ENCODE results near the gene PTH2R. TPM values are rescaled to one million over a fixed set of nuclear protein-coding genes. Genes with fewer than 3 reads are reported as not detected.

Gene PTH2R
- total RNA-seq, 1 experiment from 2014 or later, result 0.12 TPM

DNA sequence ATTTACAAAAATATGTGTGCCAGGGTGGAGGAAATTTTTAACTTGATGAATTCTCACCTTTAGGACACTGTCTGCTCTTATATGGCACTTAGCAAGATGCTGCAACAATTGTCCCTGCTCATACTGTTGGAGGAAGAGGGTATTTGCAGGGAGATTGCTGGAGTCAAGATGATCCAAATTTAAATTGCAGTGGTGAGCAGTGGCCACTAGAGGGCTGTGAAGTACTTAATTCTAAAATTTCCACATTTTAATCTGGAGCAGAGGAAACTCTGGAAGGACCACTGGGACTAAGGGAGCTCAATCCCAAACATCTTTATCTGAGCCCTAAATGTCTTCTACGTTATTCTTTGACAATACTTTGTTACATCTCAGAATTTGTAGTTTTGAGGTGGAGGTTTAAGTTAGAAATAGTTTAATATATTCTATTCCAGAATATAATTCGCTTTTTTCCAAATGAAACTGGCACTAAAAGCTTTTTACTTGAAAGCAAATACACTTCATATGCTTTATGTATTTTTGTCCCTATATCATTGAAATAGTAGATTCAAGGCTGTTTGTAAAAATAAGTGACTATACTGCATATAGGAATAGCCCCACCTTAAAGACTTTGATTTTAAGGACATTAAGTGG, 33.0 kb upstream of the PTH2R start:
- ChIA-PET RAD21 (ENCODE audit: low non-redundant PET in 1 of 2, low total read pairs in 2 of 2, uncharacterized antibody in 2 of 2, unreplicated experiment in 2 of 2) (interaction anchor here in 1 of 2 experiments (1.0 kb wide), 1 partner anchor 22 kb away, joined by 3 read pairs; no protein-coding TSS in a partner anchor), POLR2A (no interaction called here), CTCF (interaction anchor here (0.8 to 1.7 kb wide), 6 partner anchors 9 to 958 kb away, joined by 3 to 7 read pairs (median 4); no protein-coding TSS in a partner anchor)
- H3K27ac ChIP-seq (ENCODE audit: low read depth, low read length), result no peak overlapping the region
- H3K4me2 ChIP-seq (ENCODE audit: low read length), result no peak overlapping the region
- no peak overlapping the region for H3K9ac ChIP-seq (ENCODE audit: low read length)
- no peaks in the 10 kb centered on the region for H3K36me3 ChIP-seq (ENCODE audit: control insufficient read depth in 1 of 2, insufficient read depth in 2 of 2, low read length in 2 of 2)
- DNase-seq (ENCODE audit: low read depth, low spot score) (peak; percentile 37), ATAC-seq (peak; percentile 87)
- no peak overlapping the region for H3K4me3 ChIP-seq (replicated peaks in 1 of 2; ENCODE audit: low read depth in 1 of 2, low read length in 2 of 2)
- H3K4me1 ChIP-seq (ENCODE audit: control insufficient read depth in 1 of 2, insufficient read depth in 2 of 2, low read length in 2 of 2), result no peaks in the 10 kb centered on the region
- intact Hi-C loops (cut with micrococcal nuclease), result no loop called here
- H3K9me3 ChIP-seq (ENCODE audit: control insufficient read depth in 1 of 2, insufficient read depth in 1 of 2, low read depth in 1 of 2, low read length in 2 of 2), result no peaks in the 10 kb centered on the region
- H3K9me2 ChIP-seq (ENCODE audit: insufficient read depth), result no peaks in the 10 kb centered on the region
- no TSS peak for BruUV-seq (replicated peaks)
- TF ChIP-seq TCF7L2 (IDR thresholded peaks at IDR 0.05; ENCODE audit: borderline replicate concordance, extremely low read depth, insufficient read depth, insufficient read length) (no peak), CTCF (IDR thresholded peaks at IDR 0.05 in 2 of 3, conservative IDR thresholded peaks at IDR 0.05 in 1 of 3; ENCODE audit: borderline replicate concordance in 1 of 3, insufficient read depth in 1 of 3, low read depth in 2 of 3, low read length in 2 of 3) (peak; percentile 43 to 87 (median 72); a peak in 5 of 6 replicates), RAD21 (IDR thresholded peaks at IDR 0.05; ENCODE audit: low read depth) (peak; percentile 65)
- no peaks in the 10 kb centered on the region for H4K20me1 ChIP-seq (ENCODE audit: insufficient read depth)
- H2AFZ ChIP-seq (ENCODE audit: low read depth, low read length, poor library complexity, severe bottlenecking), result no peak overlapping the region
- H3K27me3 ChIP-seq (ENCODE audit: insufficient read depth, low read length), result no peaks in the 10 kb centered on the region
- H3K79me2 ChIP-seq (ENCODE audit: insufficient read depth, low read length), result no peaks in the 10 kb centered on the region

GRCh38 chr2:208375491-208376068, 31.0 kb upstream of the PTH2R start:
- Histone ChIP-seq H3K4me3 (replicated peaks in 1 of 2; ENCODE audit: low read depth in 1 of 2, low read length in 2 of 2) (no peak overlapping the region), H3K79me2 (ENCODE audit: insufficient read depth, low read length) (no peaks in the 10 kb centered on the region), H3K4me1 (ENCODE audit: control insufficient read depth in 1 of 2, insufficient read depth in 2 of 2, low read length in 2 of 2) (no peaks in the 10 kb centered on the region), H3K27me3 (ENCODE audit: insufficient read depth, low read length) (no peaks in the 10 kb centered on the region), H3K27ac (ENCODE audit: low read depth, low read length) (no peak overlapping the region), H3K9me3 (ENCODE audit: control insufficient read depth in 1 of 2, insufficient read depth in 1 of 2, low read depth in 1 of 2, low read length in 2 of 2) (no peaks in the 10 kb centered on the region), H3K36me3 (ENCODE audit: control insufficient read depth in 1 of 2, insufficient read depth in 2 of 2, low read length in 2 of 2) (no peaks in the 10 kb centered on the region), H3K9ac (ENCODE audit: low read length) (no peak overlapping the region), H2AFZ (ENCODE audit: low read depth, low read length, poor library complexity, severe bottlenecking) (no peak overlapping the region), H3K4me2 (ENCODE audit: low read length) (no peak overlapping the region), H3K9me2 (ENCODE audit: insufficient read depth) (no peaks in the 10 kb centered on the region), H4K20me1 (ENCODE audit: insufficient read depth) (no peaks in the 10 kb centered on the region)
- POLR2A ChIA-PET, result no interaction called here
- RAD21 ChIA-PET (ENCODE audit: low non-redundant PET in 1 of 2, low total read pairs in 2 of 2, uncharacterized antibody in 2 of 2, unreplicated experiment in 2 of 2), result no interaction called here
- DNase-seq (ENCODE audit: low read depth, low spot score) (no peak), ATAC-seq (no peak)
- CTCF ChIA-PET, result no interaction called here
- intact Hi-C loops (cut with micrococcal nuclease), result no loop called here
- no TSS peak for BruUV-seq (replicated peaks)
- TF ChIP-seq EZH2 (IDR thresholded peaks at IDR 0.05), result no peak
- TF ChIP-seq, protein P1, sequence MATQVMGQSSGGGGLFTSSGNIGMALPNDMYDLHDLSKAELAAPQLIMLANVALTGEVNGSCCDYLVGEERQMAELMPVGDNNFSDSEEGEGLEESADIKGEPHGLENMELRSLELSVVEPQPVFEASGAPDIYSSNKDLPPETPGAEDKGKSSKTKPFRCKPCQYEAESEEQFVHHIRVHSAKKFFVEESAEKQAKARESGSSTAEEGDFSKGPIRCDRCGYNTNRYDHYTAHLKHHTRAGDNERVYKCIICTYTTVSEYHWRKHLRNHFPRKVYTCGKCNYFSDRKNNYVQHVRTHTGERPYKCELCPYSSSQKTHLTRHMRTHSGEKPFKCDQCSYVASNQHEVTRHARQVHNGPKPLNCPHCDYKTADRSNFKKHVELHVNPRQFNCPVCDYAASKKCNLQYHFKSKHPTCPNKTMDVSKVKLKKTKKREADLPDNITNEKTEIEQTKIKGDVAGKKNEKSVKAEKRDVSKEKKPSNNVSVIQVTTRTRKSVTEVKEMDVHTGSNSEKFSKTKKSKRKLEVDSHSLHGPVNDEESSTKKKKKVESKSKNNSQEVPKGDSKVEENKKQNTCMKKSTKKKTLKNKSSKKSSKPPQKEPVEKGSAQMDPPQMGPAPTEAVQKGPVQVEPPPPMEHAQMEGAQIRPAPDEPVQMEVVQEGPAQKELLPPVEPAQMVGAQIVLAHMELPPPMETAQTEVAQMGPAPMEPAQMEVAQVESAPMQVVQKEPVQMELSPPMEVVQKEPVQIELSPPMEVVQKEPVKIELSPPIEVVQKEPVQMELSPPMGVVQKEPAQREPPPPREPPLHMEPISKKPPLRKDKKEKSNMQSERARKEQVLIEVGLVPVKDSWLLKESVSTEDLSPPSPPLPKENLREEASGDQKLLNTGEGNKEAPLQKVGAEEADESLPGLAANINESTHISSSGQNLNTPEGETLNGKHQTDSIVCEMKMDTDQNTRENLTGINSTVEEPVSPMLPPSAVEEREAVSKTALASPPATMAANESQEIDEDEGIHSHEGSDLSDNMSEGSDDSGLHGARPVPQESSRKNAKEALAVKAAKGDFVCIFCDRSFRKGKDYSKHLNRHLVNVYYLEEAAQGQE (IDR thresholded peaks at IDR 0.05; ENCODE audit: low read depth), result no peak
- no peak for TF ChIP-seq ZNF274 (IDR thresholded peaks at IDR 0.05; ENCODE audit: low read depth, low read length)
- no peak for TF ChIP-seq YY1 (IDR thresholded peaks at IDR 0.05; ENCODE audit: extremely low read depth, insufficient replicate concordance, low read depth, low read length)
- no peak for TF ChIP-seq POLR2AphosphoS5 (IDR thresholded peaks at IDR 0.05; ENCODE audit: low read depth, low read length)
- TF ChIP-seq SP1 (IDR thresholded peaks at IDR 0.05; ENCODE audit: low read depth), result no peak
- no peak for TF ChIP-seq EZH2phosphoT487 (IDR thresholded peaks at IDR 0.05; ENCODE audit: borderline replicate concordance)
- TF ChIP-seq EGR1 (IDR thresholded peaks at IDR 0.05; ENCODE audit: low read depth), result no peak
- no peak for TF ChIP-seq ELF1 (IDR thresholded peaks at IDR 0.05; ENCODE audit: borderline replicate concordance, low read depth)

Measured in HCT116 (cell line).